ENCODE results near the gene RIN3.

- TF ChIP-seq POLR2AphosphoS5 (IDR thresholded peaks at IDR 0.05): no peak
- TF ChIP-seq CTCF (IDR thresholded peaks at IDR 0.05 in 8 of 11, conservative IDR thresholded peaks at IDR 0.05 in 3 of 11): no peak
- no peak for TF ChIP-seq POLR2A (IDR thresholded peaks at IDR 0.05)
Measured at GRCh38 chr14:92735344-92735743, 221.8 kb downstream of the RIN3 start.

Data from spleen (tissue), 7 donors.